Measurements from ENCODE around the gene ZAP70. TPM values are rescaled to one million over a fixed set of nuclear protein-coding genes. Genes with fewer than 3 reads are reported as not detected.

The ZAP70 gene
- total RNA-seq, 2 donors from 2014 or later: 164 to 190 TPM

GRCh38 chr2:97760480-97761049 lies 47.2 kb downstream of the ZAP70 start:
- Mint-ChIP-seq H3K4me3 (peak overlapping the region; percentile 13 to 47), H3K27me3 (ENCODE audit: low read depth) (no peaks in the 10 kb centered on the region), H3K27ac (peak overlapping the region; percentile 33), H3K9me3 (no peaks in the 10 kb centered on the region), H3K4me1 (ENCODE audit: low read depth) (peaks cover 19% of the 10 kb centered on the region), H3K36me3 (ENCODE audit: insufficient read depth in 2 of 2) (peaks cover 3 to 12% of the 10 kb centered on the region in 2 donors)
- peak; percentile 10 to 26 for ATAC-seq (replicated peaks in 1 of 2)
- DNase-seq: no peak

GRCh38 chr2:97761192-97761591 lies 47.8 kb downstream of the ZAP70 start:
- Mint-ChIP-seq H3K9me3 (no peaks in the 10 kb centered on the region), H3K4me1 (ENCODE audit: low read depth) (peaks cover 19% of the 10 kb centered on the region), H3K27me3 (ENCODE audit: low read depth) (no peaks in the 10 kb centered on the region), H3K4me3 (peak overlapping the region; percentile 13 to 47), H3K36me3 (ENCODE audit: insufficient read depth in 2 of 2) (peaks cover 3 to 12% of the 10 kb centered on the region in 2 donors), H3K27ac (no peak overlapping the region)
- peak; percentile 51 to 56 for DNase-seq
- peak; percentile 66 to 81 for ATAC-seq (replicated peaks in 1 of 2)

GRCh38 chr2:97763176-97763845 lies 49.9 kb downstream of the ZAP70 start:
- Mint-ChIP-seq H3K9me3 (no peaks in the 10 kb centered on the region), H3K4me1 (ENCODE audit: low read depth) (peaks cover 27% of the 10 kb centered on the region)

GRCh38 chr2:97764559-97765263 lies 51.3 kb downstream of the ZAP70 start:
- H3K4me1 Mint-ChIP-seq (ENCODE audit: low read depth): peaks cover 33% of the 10 kb centered on the region

More at GRCh38 chr2:97763176-97763845, 49.9 kb downstream of the ZAP70 start:
- no peak overlapping the region for H3K4me3 Mint-ChIP-seq
- H3K36me3 Mint-ChIP-seq (ENCODE audit: insufficient read depth in 2 of 2): peaks cover 3 to 9% of the 10 kb centered on the region in 2 donors
- ATAC-seq (replicated peaks in 1 of 2) (no peak), DNase-seq (no peak)
- no peak overlapping the region for H3K27ac Mint-ChIP-seq
- no peaks in the 10 kb centered on the region for H3K27me3 Mint-ChIP-seq (ENCODE audit: low read depth)

GRCh38 chr2:97765933-97766332 lies 52.6 kb downstream of the ZAP70 start:
- no peak for ATAC-seq (replicated peaks in 1 of 2)
- H3K36me3 Mint-ChIP-seq (ENCODE audit: insufficient read depth in 2 of 2): peaks cover 0 to 4% of the 10 kb centered on the region in 2 donors
- no peak overlapping the region for H3K4me3 Mint-ChIP-seq

More at GRCh38 chr2:97764559-97765263, 51.3 kb downstream of the ZAP70 start:
- DNase-seq: no peak
- H3K4me3 Mint-ChIP-seq: no peak overlapping the region
- no peak for ATAC-seq (replicated peaks in 1 of 2)
- H3K27me3 Mint-ChIP-seq (ENCODE audit: low read depth): no peaks in the 10 kb centered on the region
- H3K27ac Mint-ChIP-seq: no peak overlapping the region
- peaks cover 0 to 4% of the 10 kb centered on the region in 2 donors for H3K36me3 Mint-ChIP-seq (ENCODE audit: insufficient read depth in 2 of 2)
- H3K9me3 Mint-ChIP-seq: no peaks in the 10 kb centered on the region

GRCh38 chr2:97766567-97766966 lies 53.2 kb downstream of the ZAP70 start:
- peaks cover 22% of the 10 kb centered on the region for H3K4me1 Mint-ChIP-seq (ENCODE audit: low read depth)
- ATAC-seq (replicated peaks in 1 of 2): no peak
- H3K36me3 Mint-ChIP-seq (ENCODE audit: insufficient read depth in 2 of 2): peaks cover 0 to 4% of the 10 kb centered on the region in 2 donors
- H3K27ac Mint-ChIP-seq: no peak overlapping the region
- no peaks in the 10 kb centered on the region for H3K9me3 Mint-ChIP-seq
- DNase-seq: no peak
- H3K27me3 Mint-ChIP-seq (ENCODE audit: low read depth): no peaks in the 10 kb centered on the region
- no peak overlapping the region for H3K4me3 Mint-ChIP-seq

More at GRCh38 chr2:97765933-97766332, 52.6 kb downstream of the ZAP70 start:
- Mint-ChIP-seq H3K27me3 (ENCODE audit: low read depth) (no peaks in the 10 kb centered on the region), H3K4me1 (ENCODE audit: low read depth) (peaks cover 26% of the 10 kb centered on the region), H3K9me3 (no peaks in the 10 kb centered on the region), H3K27ac (no peak overlapping the region)
- no peak for DNase-seq

GRCh38 chr2:97769308-97769707 lies 55.9 kb downstream of the ZAP70 start:
- ATAC-seq (replicated peaks in 1 of 2): no peak
- Mint-ChIP-seq H3K36me3 (ENCODE audit: insufficient read depth in 2 of 2) (no peaks in the 10 kb centered on the region), H3K4me1 (ENCODE audit: low read depth) (peaks cover 14% of the 10 kb centered on the region), H3K27me3 (ENCODE audit: low read depth) (no peaks in the 10 kb centered on the region), H3K4me3 (no peak overlapping the region), H3K27ac (no peak overlapping the region), H3K9me3 (no peaks in the 10 kb centered on the region)
- DNase-seq: no peak

- Mint-ChIP-seq H3K36me3 (ENCODE audit: insufficient read depth in 2 of 2) (no peaks in the 10 kb centered on the region), H3K27me3 (ENCODE audit: low read depth) (no peaks in the 10 kb centered on the region), H3K9me3 (no peaks in the 10 kb centered on the region), H3K4me3 (no peak overlapping the region), H3K27ac (no peak overlapping the region), H3K4me1 (ENCODE audit: low read depth) (peaks cover 14% of the 10 kb centered on the region)
- ATAC-seq (replicated peaks in 1 of 2): no peak
- no peak for DNase-seq
These were observed 56.3 kb downstream of the ZAP70 start for GRCh38 chr2:97769711-97770110.

GRCh38 chr2:97770445-97770844 lies 57.1 kb downstream of the ZAP70 start:
- ATAC-seq (replicated peaks in 1 of 2) (no peak), DNase-seq (no peak)
- H3K27me3 Mint-ChIP-seq (ENCODE audit: low read depth): no peaks in the 10 kb centered on the region
- H3K27ac Mint-ChIP-seq: no peak overlapping the region
- no peak overlapping the region for H3K4me3 Mint-ChIP-seq
- H3K9me3 Mint-ChIP-seq: no peaks in the 10 kb centered on the region
- H3K4me1 Mint-ChIP-seq (ENCODE audit: low read depth): peaks cover 14% of the 10 kb centered on the region
- H3K36me3 Mint-ChIP-seq (ENCODE audit: insufficient read depth in 2 of 2): no peaks in the 10 kb centered on the region

- no peaks in the 10 kb centered on the region for H3K27me3 Mint-ChIP-seq (ENCODE audit: low read depth)
- no peaks in the 10 kb centered on the region for H3K9me3 Mint-ChIP-seq
- no peak overlapping the region for H3K4me3 Mint-ChIP-seq
- no peaks in the 10 kb centered on the region for H3K4me1 Mint-ChIP-seq (ENCODE audit: low read depth)
- H3K27ac Mint-ChIP-seq: no peak overlapping the region
- DNase-seq (no peak), ATAC-seq (replicated peaks in 1 of 2) (no peak)
- peaks cover 0 to 3% of the 10 kb centered on the region in 2 donors for H3K36me3 Mint-ChIP-seq (ENCODE audit: insufficient read depth in 2 of 2)
These were observed 61.0 kb downstream of the ZAP70 start for GRCh38 chr2:97774425-97774824.

- H3K9me3 Mint-ChIP-seq: no peaks in the 10 kb centered on the region
- no peaks in the 10 kb centered on the region for H3K4me1 Mint-ChIP-seq (ENCODE audit: low read depth)
- DNase-seq: no peak
- no peak overlapping the region for H3K27ac Mint-ChIP-seq
- ATAC-seq (replicated peaks in 1 of 2): no peak
- H3K4me3 Mint-ChIP-seq: no peak overlapping the region
- H3K36me3 Mint-ChIP-seq (ENCODE audit: insufficient read depth in 2 of 2): peaks cover 0 to 3% of the 10 kb centered on the region in 2 donors
- no peaks in the 10 kb centered on the region for H3K27me3 Mint-ChIP-seq (ENCODE audit: low read depth)
These were observed 61.7 kb downstream of the ZAP70 start for GRCh38 chr2:97775074-97775473.

- no peaks in the 10 kb centered on the region for H3K27me3 Mint-ChIP-seq (ENCODE audit: low read depth)
- H3K36me3 Mint-ChIP-seq (ENCODE audit: insufficient read depth in 2 of 2): peaks cover 0 to 3% of the 10 kb centered on the region in 2 donors
- H3K9me3 Mint-ChIP-seq: no peaks in the 10 kb centered on the region
- H3K4me3 Mint-ChIP-seq: no peak overlapping the region
- no peak for ATAC-seq (replicated peaks in 1 of 2)
- H3K27ac Mint-ChIP-seq: no peak overlapping the region
- DNase-seq: no peak
- no peaks in the 10 kb centered on the region for H3K4me1 Mint-ChIP-seq (ENCODE audit: low read depth)
These were observed 65.8 kb downstream of the ZAP70 start for GRCh38 chr2:97779141-97779540.

GRCh38 chr2:97781981-97782380 lies 68.6 kb downstream of the ZAP70 start:
- no peak overlapping the region for H3K27ac Mint-ChIP-seq
- H3K4me3 Mint-ChIP-seq: no peak overlapping the region
- no peaks in the 10 kb centered on the region for H3K4me1 Mint-ChIP-seq (ENCODE audit: low read depth)
- ATAC-seq (replicated peaks in 1 of 2) (no peak), DNase-seq (no peak)
- H3K36me3 Mint-ChIP-seq (ENCODE audit: insufficient read depth in 2 of 2): peaks cover 0 to 2% of the 10 kb centered on the region in 2 donors
- H3K9me3 Mint-ChIP-seq: no peaks in the 10 kb centered on the region
- no peaks in the 10 kb centered on the region for H3K27me3 Mint-ChIP-seq (ENCODE audit: low read depth)
